H9 (cell line): ENCODE results near the gene MAP2K7. TPM values are rescaled to one million over a fixed set of nuclear protein-coding genes. Genes with fewer than 3 reads are reported as not detected.

ENCODE experiments used
- DNase-seq: peaks from one replicate; pipeline ENCODE4 v3.0.0-alpha.2; 2017
- H2AFZ ChIP-seq: one replicate; pipeline ENCODE4 v1.6.1; 2013; ENCODE audit warnings: mild to moderate bottlenecking, low read length, control low read depth, moderate library complexity
- H2AK5ac ChIP-seq: 2 replicates; pipeline ENCODE4 v1.6.1; 2013; ENCODE audit warnings: low read length, control low read depth, mixed read lengths; ENCODE audit not compliant: insufficient read length
- H2BK120ac ChIP-seq: one replicate; pipeline ENCODE4 v1.6.1; 2013; ENCODE audit warnings: low read depth, mild to moderate bottlenecking, low read length, control low read depth, inconsistent platforms; ENCODE audit not compliant: poor library complexity, severe bottlenecking
- H2BK12ac ChIP-seq: 2 replicates; pipeline ENCODE4 v1.6.1; 2013; ENCODE audit warnings: low read length, control low read depth, mixed read lengths, low read depth; ENCODE audit not compliant: insufficient read length
- H2BK15ac ChIP-seq: 2 replicates; pipeline ENCODE4 v1.6.1; 2013; ENCODE audit warnings: low read depth, low read length, control low read depth
- H2BK20ac ChIP-seq: one replicate; pipeline ENCODE4 v1.6.1; 2013; ENCODE audit warnings: low read depth, mild to moderate bottlenecking, low read length, control low read depth, inconsistent platforms; ENCODE audit not compliant: poor library complexity, severe bottlenecking
- H2BK5ac ChIP-seq: 2 replicates; pipeline ENCODE4 v1.6.1; 2013; ENCODE audit warnings: low read length, control low read depth, mixed read lengths; ENCODE audit not compliant: insufficient read length
- H3K14ac ChIP-seq: 2 replicates; pipeline ENCODE4 v1.6.1; 2013; ENCODE audit warnings: low read length, control low read depth; ENCODE audit not compliant: insufficient read depth
- H3K18ac ChIP-seq: 2 replicates; pipeline ENCODE4 v1.6.1; 2013; ENCODE audit warnings: low read depth, mild to moderate bottlenecking, mixed read lengths, low read length, control low read depth; ENCODE audit not compliant: insufficient read length
- H3K23ac ChIP-seq: 2 replicates; pipeline ENCODE4 v1.6.1; 2013; ENCODE audit warnings: low read length, control low read depth, mixed read lengths, low read depth; ENCODE audit not compliant: insufficient read length
- H3K23me2 ChIP-seq: 2 replicates; pipeline ENCODE4 v1.6.1; 2013; ENCODE audit warnings: low read depth, mild to moderate bottlenecking, mixed read lengths, low read length, control low read depth; ENCODE audit not compliant: insufficient read length, poor library complexity, severe bottlenecking
- H3K27ac ChIP-seq: 2 replicates; pipeline ENCODE4 v1.5.1; 2013; ENCODE audit warnings: low read length, control low read depth, mixed read lengths, low read depth; ENCODE audit not compliant: insufficient read length
- H3K27me3 ChIP-seq: 2 replicates; pipeline ENCODE4 v1.6.1; 2013; ENCODE audit warnings: low read length, control low read depth, inconsistent platforms; ENCODE audit not compliant: insufficient read depth
- H3K4ac ChIP-seq: 2 replicates; pipeline ENCODE4 v1.6.1; 2013; ENCODE audit warnings: low read depth, mild to moderate bottlenecking, control low read depth, inconsistent platforms, low read length, moderate library complexity
- H3K4me1 ChIP-seq: 2 replicates; pipeline ENCODE4 v1.6.1; 2013; ENCODE audit warnings: low read length, control low read depth, inconsistent platforms; ENCODE audit not compliant: insufficient read depth
- H3K4me2 ChIP-seq: 2 replicates; pipeline ENCODE4 v1.6.1; 2013; ENCODE audit warnings: low read length, control low read depth, mixed read lengths; ENCODE audit not compliant: insufficient read length, insufficient read depth
- H3K56ac ChIP-seq: 2 replicates; pipeline ENCODE4 v1.6.1; 2013; ENCODE audit warnings: low read depth, mild to moderate bottlenecking, mixed read lengths, low read length, control low read depth; ENCODE audit not compliant: insufficient read length
- H3K79me1 ChIP-seq: 2 replicates; pipeline ENCODE4 v1.6.1; 2013; ENCODE audit warnings: low read depth, mild to moderate bottlenecking, moderate library complexity, low read length, control low read depth, inconsistent platforms; ENCODE audit not compliant: insufficient read depth, poor library complexity, severe bottlenecking
- H3K79me2 ChIP-seq: 2 replicates; pipeline ENCODE4 v1.6.1; 2013; ENCODE audit warnings: low read length, control low read depth, inconsistent platforms; ENCODE audit not compliant: insufficient read depth
- H3K9ac ChIP-seq: 2 replicates; pipeline ENCODE4 v1.6.1; 2013; ENCODE audit warnings: low read length, control low read depth, mixed read lengths; ENCODE audit not compliant: insufficient read length; ENCODE audit errors: extremely low read depth
- H3K9me3 ChIP-seq: one replicate; pipeline ENCODE4 v1.6.1; 2013; ENCODE audit warnings: low read depth, low read length, inconsistent platforms; ENCODE audit not compliant: control insufficient read depth
- H3T11ph ChIP-seq: one replicate; pipeline ENCODE4 v1.6.1; 2013; ENCODE audit warnings: mild to moderate bottlenecking, low read length, control low read depth, inconsistent platforms
- H4K20me1 ChIP-seq: one replicate; pipeline ENCODE4 v1.6.1; 2013; ENCODE audit not compliant: control insufficient read depth, insufficient read length, insufficient read depth
- H4K5ac ChIP-seq: 2 replicates; pipeline ENCODE4 v1.6.1; 2013; ENCODE audit warnings: low read depth, mild to moderate bottlenecking, mixed read lengths, low read length, control low read depth; ENCODE audit not compliant: insufficient read length
- H4K8ac ChIP-seq: replicated peaks from 2 replicates; pipeline ENCODE4 v1.6.1; 2013; ENCODE audit warnings: low read length, control low read depth, mixed read lengths, low read depth; ENCODE audit not compliant: insufficient read length
- H4K91ac ChIP-seq: 2 replicates; pipeline ENCODE4 v1.6.1; 2013; ENCODE audit warnings: low read depth, mild to moderate bottlenecking, moderate library complexity, mixed read lengths, low read length, control low read depth; ENCODE audit not compliant: insufficient read length
- H3K27ac Mint-ChIP-seq, 3 experiments: 2 replicates in 2 of 3; 3 replicates in 1 of 3; pipeline ENCODE4 v1.8.0; 2020 to 2021; ENCODE audit warnings: mixed read lengths in 3 of 3, mild to moderate bottlenecking in 1 of 3, moderate library complexity in 1 of 3
- H3K27me3 Mint-ChIP-seq: 2 replicates; pipeline ENCODE4 v1.8.0; 2021; ENCODE audit warnings: low read depth, mild to moderate bottlenecking, moderate library complexity, mixed read lengths
- H3K36me3 Mint-ChIP-seq, 3 experiments: 2 replicates in 2 of 3; 3 replicates in 1 of 3; pipeline ENCODE4 v1.8.0; 2020 to 2021; ENCODE audit warnings: low read depth in 3 of 3, mixed read lengths in 3 of 3; ENCODE audit not compliant: insufficient read depth in 1 of 3
- H3K4me1 Mint-ChIP-seq, 2 experiments: 2 replicates each; pipeline ENCODE4 v1.8.0; 2020; ENCODE audit warnings: mixed read lengths in 2 of 2
- H3K4me3 Mint-ChIP-seq, 2 experiments: 2 replicates in 1 of 2; 3 replicates in 1 of 2; pipeline ENCODE4 v1.8.0; 2020 to 2021; ENCODE audit warnings: mild to moderate bottlenecking in 2 of 2, mixed read lengths in 2 of 2, moderate library complexity in 1 of 2
- H3K9me3 Mint-ChIP-seq, 2 experiments: 2 replicates in 1 of 2; 3 replicates in 1 of 2; pipeline ENCODE4 v1.8.0; 2020; ENCODE audit warnings: mild to moderate bottlenecking in 2 of 2, mixed read lengths in 2 of 2, moderate library complexity in 1 of 2
- CTCF ChIP-seq: fragments of 200-600 bp; sonication (generic); conservative IDR thresholded peaks from 3 replicates; pipeline ENCODE4 v1.8.0; 2021; ENCODE audit warnings: antibody characterized with exemption, mild to moderate bottlenecking
- WGBS: extraction: QIAGEN DNeasy Blood & Tissue Kit; methylation state at CpG from one replicate; pipeline ENCODE4 v1.1.7; 2013; ENCODE audit warnings: missing lambda C conversion rate, low lambda C conversion rate, mixed read lengths; ENCODE audit not compliant: insufficient read length; ENCODE audit errors: extremely low coverage; 5-methylcytosine and 5-hydroxymethylcytosine counted together
- total RNA-seq: library from RNA; stranded (reverse); gene quantifications from 2 replicates; pipeline ENCODE4 v1.2.1, GENCODE V29; 2021

MAP2K7 gene
- total RNA-seq, 1 experiment from 2014 or later, result 48.1 TPM

- Histone ChIP-seq H2AFZ (no peak overlapping the region), H3K14ac (no peak overlapping the region), H3K56ac (no peak overlapping the region), H3K27ac (no peak overlapping the region), H2BK5ac (no peak overlapping the region), H4K20me1 (no peaks in the 10 kb centered on the region), H3K4me1 (0 out of 2 replicates have a peak, but pooled peaks cover 4% of the 10 kb centered on the region), H2BK15ac (no peak overlapping the region), H3K27me3 (no peaks in the 10 kb centered on the region), H4K91ac (no peak overlapping the region), H3K4ac (no peak overlapping the region), H3K9me3 (no peaks in the 10 kb centered on the region), H4K8ac (no peak overlapping the region), H2BK20ac (no peak overlapping the region), H2AK5ac (no peak overlapping the region), H3K23me2 (peaks cover 5% of the 10 kb centered on the region), H3K4me2 (no peak overlapping the region), H3K9ac (no peak overlapping the region), H3K79me1 (no peaks in the 10 kb centered on the region), H3T11ph (no peak overlapping the region), H4K5ac (no peak overlapping the region), H2BK120ac (no peak overlapping the region), H2BK12ac (no peak overlapping the region), H3K79me2 (peaks cover 6% of the 10 kb centered on the region; the same call in 1 of the 2 replicates), H3K18ac (no peak overlapping the region), H3K23ac (no peak overlapping the region)
- no peak for TF ChIP-seq CTCF
- no peak for DNase-seq
- Mint-ChIP-seq H3K4me3 (no peak overlapping the region), H3K9me3 (no peaks in the 10 kb centered on the region; a peak in 2 of 5 replicates), H3K27ac (no peak overlapping the region), H3K27me3 (peaks cover 9% of the 10 kb centered on the region), H3K36me3 (peaks cover 20 to 38% (median 36%) of the 10 kb centered on the region in 3 experiments), H3K4me1 (peaks cover 9 to 11% of the 10 kb centered on the region in 2 experiments)
- no CpG with 5 or more reads among the region's 21 CpGs for WGBS
Measured at GRCh38 chr19:7909471-7910067, 5.9 kb downstream of the MAP2K7 start.
